ENCODE data around the gene COL8A2.
A peak's percentile ranks its signal among the peaks of the same experiment; 100 is the strongest.

COL8A2 gene

GRCh38 chr1:36158827-36159252 is 33.8 kb upstream of the COL8A2 start (continued):
- peak; percentile 97 for TF ChIP-seq ZNF518A (tag by site-specific recombination; conservative IDR thresholded peaks at IDR 0.05; ENCODE audit: low read depth)
- TF ChIP-seq ZNF623 (tag by site-specific recombination; IDR thresholded peaks at IDR 0.05) = peak; percentile 89
- peak; percentile 97 for TF ChIP-seq ZNF354C (tag by site-specific recombination; IDR thresholded peaks at IDR 0.05; ENCODE audit: borderline replicate concordance, low read depth)
- peak; percentile 65; the same call in 1 of the 2 replicates for TF ChIP-seq MZF1 (tag by site-specific recombination; IDR thresholded peaks at IDR 0.05; ENCODE audit: borderline replicate concordance)
- TF ChIP-seq ZNF433 (tag by site-specific recombination; IDR thresholded peaks at IDR 0.05; ENCODE audit: low read depth) = peak; percentile 95
- TF ChIP-seq ZNF501 (tag by site-specific recombination; IDR thresholded peaks at IDR 0.05) = peak; percentile 89
- peak; percentile 51; the same call in 1 of the 2 replicates for TF ChIP-seq ZFP3 (tag by site-specific recombination; IDR thresholded peaks at IDR 0.05; ENCODE audit: low read depth)
- TF ChIP-seq REPIN1 (tag by site-specific recombination; IDR thresholded peaks at IDR 0.05; ENCODE audit: low read depth) = peak; percentile 32; the same call in 1 of the 2 replicates
- peak; percentile 83; the same call in 1 of the 2 replicates for TF ChIP-seq ZNF155 (tag by site-specific recombination; IDR thresholded peaks at IDR 0.05)
- 0 out of 2 replicates have a peak, but pooled peaks have one; percentile 54 for TF ChIP-seq ZNF18 (tag by site-specific recombination; IDR thresholded peaks at IDR 0.05)
- TF ChIP-seq ZNF791 (tag by site-specific recombination; IDR thresholded peaks at IDR 0.05) = peak; percentile 89
- peak; percentile 91 for TF ChIP-seq ZNF530 (tag by site-specific recombination; IDR thresholded peaks at IDR 0.05; ENCODE audit: low read depth)
- TF ChIP-seq ZNF341 (tag by site-specific recombination; IDR thresholded peaks at IDR 0.05; ENCODE audit: low read depth) = peak; percentile 35
- peak; percentile 99 for TF ChIP-seq ZNF394 (tag by site-specific recombination; IDR thresholded peaks at IDR 0.05; ENCODE audit: borderline replicate concordance)
- TF ChIP-seq ZBTB11 (tag by site-specific recombination; conservative IDR thresholded peaks at IDR 0.05; ENCODE audit: low read depth) = peak; percentile 85
- TF ChIP-seq GFI1B (tag by site-specific recombination; IDR thresholded peaks at IDR 0.05) = peak; percentile 62; the same call in 1 of the 2 replicates
